Thoracic aorta (tissue), 2 donors: ENCODE results near the gene HOXD8. TPM values are rescaled to one million over a fixed set of nuclear protein-coding genes. Genes with fewer than 3 reads are reported as not detected.

Experiments
- ATAC-seq: fragments of 150-250 bp; one replicate; pipeline ENCODE4 v1.8.0; 2017; ENCODE audit warnings: low read depth; ENCODE audit not compliant: insufficient number of reproducible peaks, low FRiP score
- DNase-seq: peaks from one replicate; pipeline ENCODE4 v3.0.0-alpha.2; 2020; ENCODE audit warnings: low spot score
- H3K27ac ChIP-seq, 2 donors: fragments of 200-600 bp; sonication (generic); 1 replicate in 1 of 2; 2 replicates in 1 of 2; pipeline ENCODE4 v1.5.1; 2016; ENCODE audit warnings: mild to moderate bottlenecking in 2 of 2, moderate library complexity in 2 of 2
- H3K27me3 ChIP-seq: fragments of 200-600 bp; sonication (generic); replicated peaks from 2 replicates; pipeline ENCODE4 v1.6.0; 2016; ENCODE audit warnings: mild to moderate bottlenecking; ENCODE audit not compliant: insufficient read depth
- H3K36me3 ChIP-seq: fragments of 200-600 bp; sonication (generic); one replicate; pipeline ENCODE4 v1.5.1; 2016
- H3K4me1 ChIP-seq, 2 donors: fragments of 200-600 bp; sonication (generic); 1 replicate in 1 of 2; 2 replicates in 1 of 2; pipeline versions ENCODE4 v1.5.1 to v1.6.0; 2016; ENCODE audit warnings: low read depth in 2 of 2, mild to moderate bottlenecking in 1 of 2; ENCODE audit not compliant: control insufficient read depth in 1 of 2
- H3K4me3 ChIP-seq: fragments of 200-600 bp; sonication (generic); 2 replicates; pipeline ENCODE4 v1.5.1; 2016; ENCODE audit warnings: mild to moderate bottlenecking
- H3K9me3 ChIP-seq: fragments of 200-600 bp; sonication (generic); 2 replicates; pipeline ENCODE4 v1.5.1; 2016
- CTCF ChIP-seq: fragments of 200-600 bp; sonication (generic); IDR thresholded peaks from one replicate; pipeline ENCODE4 v1.5.1; 2019; ENCODE audit warnings: antibody characterized with exemption
- total RNA-seq, 2 donors: library from RNA; depleted of rRNA; stranded (reverse); fragments of >200 nt; gene quantifications; one replicate each; pipeline versions ENCODE4 v1.1.0 to v1.2.3, GENCODE V29; 2016

HOXD8 gene
- total RNA-seq, 2 donors from 2014 or later, result 3.9 to 11.2 TPM

DNA sequence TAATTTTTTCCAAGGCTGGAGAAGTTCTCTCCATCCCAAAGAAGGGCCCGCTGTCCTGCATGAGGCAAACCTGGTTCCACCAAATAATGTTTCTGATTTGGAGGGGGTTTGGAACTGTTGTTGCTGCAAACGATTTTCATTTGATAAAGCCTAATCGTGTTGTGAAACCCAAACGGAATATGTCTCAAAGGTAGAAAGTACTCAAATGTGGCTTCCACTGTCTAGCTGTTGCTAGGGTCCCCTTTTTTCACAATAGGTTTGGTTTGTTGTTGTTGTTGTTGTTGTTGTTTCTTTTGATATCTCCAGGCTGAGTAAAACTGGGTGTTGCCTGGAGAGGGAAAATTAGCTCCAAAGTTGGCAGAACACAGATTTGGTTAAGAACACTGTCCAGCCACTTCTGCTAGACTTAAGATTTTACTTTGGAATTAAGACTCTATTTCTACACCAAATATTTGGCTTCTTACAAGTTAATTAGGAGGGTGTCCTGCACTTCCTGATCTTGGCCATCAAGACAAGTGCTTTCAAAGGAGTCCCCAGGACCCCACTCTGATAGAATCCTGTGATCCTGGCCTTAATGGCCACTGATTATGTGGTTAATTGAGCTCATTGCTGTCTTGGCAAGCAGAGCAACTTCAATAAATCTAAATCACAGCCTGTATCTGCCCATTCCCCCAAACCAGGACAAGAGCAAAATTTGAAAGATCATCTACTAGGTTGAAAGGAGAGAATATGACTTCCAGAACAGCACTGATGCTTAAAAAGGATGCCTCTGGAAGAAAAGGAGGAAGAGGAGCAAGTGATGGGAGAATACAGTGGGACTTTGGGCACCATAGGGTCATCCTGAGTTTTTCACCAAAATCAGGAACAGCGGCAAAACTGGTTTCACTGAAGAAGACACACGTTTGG, 40.3 kb upstream of the HOXD8 start:
- Histone ChIP-seq H3K4me1 (peaks cover 7 to 20% of the 10 kb centered on the region in 2 donors), H3K27me3 (peaks cover 60% of the 10 kb centered on the region), H3K27ac (no peak overlapping the region), H3K4me3 (no peak overlapping the region), H3K9me3 (no peaks in the 10 kb centered on the region), H3K36me3 (no peaks in the 10 kb centered on the region)
- no peak for DNase-seq
- ATAC-seq, result no peak
- TF ChIP-seq CTCF, result no peak

DNA sequence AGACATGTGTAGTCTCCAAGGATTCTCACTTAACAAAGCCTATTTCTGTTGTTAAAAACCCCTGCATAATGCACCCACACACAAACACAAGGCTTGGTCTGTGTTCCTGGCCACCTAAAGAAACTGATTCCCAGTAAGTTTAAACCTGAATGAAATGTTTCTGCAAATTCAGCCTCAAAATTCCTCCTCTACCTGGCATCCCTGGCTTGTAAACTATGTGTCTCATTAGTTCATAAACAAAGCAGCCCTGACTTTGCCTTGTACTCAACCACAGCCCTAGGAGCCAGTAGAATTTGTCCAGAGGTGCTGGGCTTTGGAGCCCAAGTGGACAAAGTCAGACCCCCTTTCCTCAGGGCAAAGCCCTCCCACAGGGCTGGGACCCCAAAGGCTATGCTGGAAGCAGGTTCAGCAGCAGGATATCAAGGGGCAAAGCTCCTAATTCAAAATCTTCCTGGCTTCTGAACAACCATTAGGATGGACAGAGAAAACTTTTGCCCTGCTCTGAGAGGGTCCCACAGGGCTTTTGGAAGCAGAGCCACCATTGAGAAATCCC, 39.6 kb upstream of the HOXD8 start:
- no peak for TF ChIP-seq CTCF
- Histone ChIP-seq H3K4me1 (peaks cover 7 to 20% of the 10 kb centered on the region in 2 donors), H3K4me3 (no peak overlapping the region), H3K36me3 (no peaks in the 10 kb centered on the region), H3K27me3 (peaks cover 65% of the 10 kb centered on the region), H3K9me3 (no peaks in the 10 kb centered on the region), H3K27ac (no peak overlapping the region)
- no peak for DNase-seq
- no peak for ATAC-seq

GRCh38 chr2:176090862-176091261, 38.6 kb upstream of the HOXD8 start:
- ATAC-seq (no peak), DNase-seq (no peak)
- Histone ChIP-seq H3K4me3 (no peak overlapping the region), H3K27me3 (peaks cover 69% of the 10 kb centered on the region), H3K27ac (no peak overlapping the region), H3K9me3 (no peaks in the 10 kb centered on the region), H3K4me1 (peaks cover 6 to 20% of the 10 kb centered on the region in 2 donors), H3K36me3 (no peaks in the 10 kb centered on the region)
- no peak for TF ChIP-seq CTCF

DNA sequence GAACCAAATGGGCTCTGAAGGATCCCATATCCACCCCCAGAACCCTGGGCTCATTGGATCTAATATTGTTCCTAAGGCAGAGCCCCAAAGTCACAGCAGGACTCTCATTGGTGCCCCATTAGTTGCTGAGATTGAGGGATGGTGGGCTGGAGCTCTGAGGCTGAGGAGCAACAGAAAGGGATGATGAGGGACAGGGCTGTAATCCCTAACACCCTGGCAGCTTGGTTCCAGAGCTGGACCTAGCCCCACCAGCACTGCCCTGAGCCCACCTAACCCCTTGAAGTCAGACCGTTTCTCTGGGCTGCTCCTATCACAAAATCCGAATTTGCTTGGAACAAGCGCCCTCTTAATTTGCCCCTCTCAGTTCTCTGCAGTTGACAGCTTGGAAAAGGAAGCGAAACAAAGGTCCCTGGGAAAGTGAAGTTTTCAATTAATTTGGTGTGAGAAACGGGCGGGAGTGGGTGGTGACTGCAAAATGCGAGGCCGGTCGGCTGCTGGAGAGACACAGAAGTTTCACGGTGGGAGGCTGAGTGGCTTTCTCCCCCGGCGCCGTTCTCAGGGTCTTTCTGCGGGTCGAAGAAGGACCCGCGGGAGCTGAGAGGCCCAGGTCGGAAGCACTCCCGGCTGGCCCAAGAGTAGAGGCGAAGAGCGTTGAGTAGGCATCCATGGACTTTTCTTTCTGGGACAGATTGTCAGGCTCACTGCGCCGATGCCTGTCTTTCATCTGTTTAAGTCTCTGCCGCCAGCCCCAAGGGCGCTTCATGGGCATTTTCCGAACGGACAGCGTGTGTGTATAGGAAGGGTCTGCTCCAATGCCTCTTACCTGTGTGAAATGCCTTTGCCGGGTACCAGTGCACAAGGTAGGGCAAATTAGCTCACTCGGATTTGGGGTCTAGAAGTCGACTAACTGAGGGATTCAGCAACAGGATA, 37.9 kb upstream of the HOXD8 start:
- no peak overlapping the region for H3K4me3 ChIP-seq
- H3K9me3 ChIP-seq, result no peaks in the 10 kb centered on the region
- no peaks in the 10 kb centered on the region for H3K36me3 ChIP-seq
- ATAC-seq (no peak), DNase-seq (no peak)
- peaks cover 68% of the 10 kb centered on the region for H3K27me3 ChIP-seq
- no peak overlapping the region for H3K27ac ChIP-seq
- TF ChIP-seq CTCF, result no peak
- peaks cover 7 to 23% of the 10 kb centered on the region in 2 donors for H3K4me1 ChIP-seq
